NCI-H1417 (cell line): ENCODE measurements around the gene AKR1C1.
"Not testable (repeated sequence)": the region's sequence is repeated elsewhere in the genome, so short reads cannot be mapped to it uniquely, and the experiment has no call there.

Experiments
- DNase-seq, 3 experiments: peaks; one replicate each; lab custom pipeline; 2025; lab: John Stamatoyannopoulos, UW

AKR1C1 gene

GRCh38 chr10:4962876-4963814, at the start of gene AKR1C1:
Gene AKR1C1, plus strand, starts transcription at chr10:4963415. Its CDS starts 30 bp downstream, at chr10:4963445.
- peak in 1 of 3 experiments; percentile 10 for DNase-seq

- no peak for DNase-seq
Measured at GRCh38 chr10:4914213-4914850, 48.9 kb upstream of the AKR1C1 start.

GRCh38 chr10:4916086-4916716, 47.0 kb upstream of the AKR1C1 start:
- no peak for DNase-seq

- DNase-seq: no peak
Measured at GRCh38 chr10:4918236-4918635, 45.0 kb upstream of the AKR1C1 start.

- not testable (repeated sequence) for DNase-seq
Measured at GRCh38 chr10:4924482-4924881, 38.7 kb upstream of the AKR1C1 start.

- no peak for DNase-seq
Measured at GRCh38 chr10:4926400-4926799, 36.8 kb upstream of the AKR1C1 start.

GRCh38 chr10:4931587-4931986, 31.6 kb upstream of the AKR1C1 start:
- no peak for DNase-seq

DNA sequence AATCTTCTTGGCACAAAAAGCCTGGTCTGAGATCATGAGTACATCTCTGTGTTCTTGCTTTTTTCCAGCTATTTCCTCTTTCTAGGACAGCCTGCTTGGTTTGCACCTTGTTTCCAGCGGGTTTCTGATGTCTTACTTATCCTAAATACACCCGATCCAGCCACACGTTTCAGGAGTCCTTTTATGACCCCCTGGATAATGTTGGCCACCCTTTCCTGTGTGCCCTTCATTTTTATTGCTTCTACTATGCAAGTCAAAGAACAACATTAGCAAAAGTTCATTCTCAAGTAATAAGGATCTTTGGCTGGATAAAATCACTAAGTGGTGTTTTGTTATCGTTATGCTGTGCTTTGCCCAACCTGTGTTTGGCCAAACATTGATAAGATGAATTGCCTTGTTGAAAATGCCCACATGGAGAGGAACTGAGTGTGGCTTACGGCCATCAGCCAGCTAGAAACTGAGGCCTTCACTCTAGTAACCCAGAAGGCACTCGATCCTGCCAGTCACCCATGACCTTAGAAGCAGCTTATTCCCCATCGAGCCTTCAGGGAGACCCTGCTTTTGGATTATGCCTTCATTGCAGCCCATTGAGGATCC, 28.7 kb upstream of the AKR1C1 start:
- no peak for DNase-seq

DNA sequence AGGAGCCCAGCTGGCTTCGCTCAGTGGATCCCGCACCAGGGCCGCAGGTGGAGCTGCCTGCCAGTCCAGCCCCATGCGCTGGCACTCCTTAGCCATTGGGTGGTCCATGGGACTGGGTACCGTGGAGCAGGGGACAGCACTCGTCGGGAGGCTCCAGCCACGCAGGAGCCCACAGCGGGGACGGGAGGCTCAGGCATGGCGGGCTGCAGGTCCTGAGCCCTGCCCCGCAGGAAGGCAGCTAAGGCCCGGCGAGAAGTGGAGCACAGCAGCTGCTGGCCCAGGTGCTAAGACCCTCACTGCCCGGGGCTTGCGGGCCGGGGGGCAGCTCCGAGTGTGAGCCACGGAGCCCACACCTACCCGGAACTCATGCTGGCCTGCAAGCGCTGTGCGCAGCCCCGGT, 25.9 kb upstream of the AKR1C1 start:
- DNase-seq: no peak

DNA sequence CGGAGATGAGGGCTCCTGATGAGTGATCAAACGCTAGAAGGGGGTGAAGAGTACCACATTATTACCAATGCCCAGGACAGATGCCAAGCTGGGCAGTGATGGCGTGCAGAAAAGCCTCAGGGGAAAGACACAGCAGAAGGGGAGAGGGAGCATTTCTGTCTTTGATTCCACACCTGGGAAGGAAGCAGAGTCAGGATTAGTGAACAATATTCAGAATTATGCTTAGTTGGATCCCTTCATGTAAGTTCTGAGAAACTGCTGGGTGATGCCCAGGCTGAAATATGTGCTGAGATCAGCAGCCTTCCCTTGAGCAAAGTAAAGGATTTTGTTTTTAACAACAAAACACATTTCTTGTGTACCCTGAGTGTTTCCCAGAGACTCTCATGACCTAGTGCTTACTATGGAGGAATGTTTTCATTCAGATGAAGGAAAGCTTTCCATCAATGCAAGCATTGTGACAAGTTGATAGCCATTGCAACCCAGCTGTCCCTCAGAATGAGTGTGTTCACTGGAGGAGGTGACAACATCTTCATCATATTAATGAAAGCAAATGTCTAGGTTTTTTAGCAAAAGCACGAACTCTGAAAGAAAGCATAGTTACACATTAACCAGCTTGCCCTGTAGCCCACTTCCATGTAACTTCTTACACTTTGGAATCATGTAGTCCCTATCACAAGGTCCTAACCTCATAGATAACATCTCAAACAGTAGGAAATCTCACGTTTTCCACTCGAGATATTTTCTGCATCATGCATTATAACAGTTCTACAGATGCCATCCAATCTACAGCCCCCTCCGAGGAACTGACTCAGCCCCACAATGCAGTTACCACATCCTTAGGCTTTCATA, 23.8 kb upstream of the AKR1C1 start:
- no peak for DNase-seq

- not testable (repeated sequence) for DNase-seq
Measured at GRCh38 chr10:4940073-4940428, 23.2 kb upstream of the AKR1C1 start.

DNA sequence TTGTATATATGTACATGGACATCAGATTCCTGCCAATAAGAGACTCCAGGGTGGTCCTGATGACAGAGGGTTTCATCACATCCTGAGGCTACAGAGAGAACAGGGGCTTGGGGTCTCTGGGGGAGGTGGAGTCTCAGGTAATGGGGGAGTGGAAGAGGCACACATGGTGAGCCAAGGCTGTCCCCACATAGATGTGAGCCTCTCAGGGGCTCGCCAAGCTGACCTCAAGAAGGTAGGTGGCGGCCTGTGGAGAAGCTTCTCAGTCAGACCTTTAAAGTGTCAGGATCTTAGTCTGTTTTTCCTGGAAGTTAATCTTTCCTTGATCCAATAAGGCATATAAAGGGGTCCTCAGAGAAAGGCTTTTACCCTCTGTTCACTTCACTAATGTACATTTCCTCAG, 22.3 kb upstream of the AKR1C1 start:
- DNase-seq: not testable (repeated sequence)

DNA sequence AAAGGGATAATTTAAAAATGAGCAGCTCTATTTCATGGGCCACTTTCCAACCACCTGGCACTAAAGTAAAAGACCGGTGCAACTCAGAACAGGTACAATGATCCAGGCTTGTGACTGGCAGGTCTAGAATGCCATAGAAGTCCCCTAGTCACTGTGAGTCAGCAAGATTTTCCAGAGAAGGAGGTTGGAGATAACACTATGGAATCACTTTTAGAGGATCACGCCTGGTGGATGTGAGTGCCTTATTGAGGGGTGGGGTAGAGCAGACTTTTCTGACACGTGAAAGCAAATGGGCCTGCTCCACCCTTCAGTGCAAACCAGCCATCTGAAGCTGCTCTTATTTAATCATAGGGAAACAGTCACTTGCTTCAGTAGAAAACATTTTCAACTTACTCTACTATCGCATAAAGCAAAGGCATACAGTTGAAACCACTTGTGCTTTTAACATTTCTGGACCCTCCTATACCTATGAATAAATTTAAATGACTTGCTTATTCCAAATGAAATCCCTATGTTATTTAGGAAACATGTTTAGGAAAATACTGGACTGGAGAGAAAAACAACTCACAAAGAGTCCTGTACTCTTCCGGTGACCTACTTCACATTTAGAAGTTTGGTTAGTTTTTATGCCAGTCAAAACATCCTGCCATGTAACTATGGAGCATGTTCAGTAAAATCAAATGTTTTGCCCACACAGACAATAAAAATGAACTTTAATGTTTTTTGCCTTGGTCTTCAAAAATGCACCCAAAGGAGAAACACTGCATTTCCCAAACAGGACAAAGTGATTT, 21.5 kb upstream of the AKR1C1 start:
- peak in 2 of 3 experiments; percentile 6 to 47 for DNase-seq

DNA sequence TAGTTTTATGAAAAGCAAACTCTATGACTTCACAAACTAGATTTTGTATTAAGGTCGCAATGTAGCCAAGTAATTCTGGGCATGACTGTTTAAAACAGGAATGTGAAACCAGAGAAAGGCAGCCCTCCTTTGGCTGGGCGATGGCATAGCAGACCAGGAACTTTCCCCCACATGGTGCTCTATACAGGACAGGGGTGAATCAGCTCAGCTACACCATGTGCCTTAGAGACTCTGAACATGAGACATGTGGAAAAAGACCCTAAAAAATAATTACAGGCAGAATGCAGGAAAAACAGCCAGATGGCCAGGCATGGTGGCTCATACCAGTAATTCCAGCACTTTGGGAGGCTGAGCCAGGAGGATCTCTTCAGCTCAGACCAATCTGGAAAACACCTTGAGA, 20.3 kb upstream of the AKR1C1 start:
- DNase-seq: not testable (repeated sequence)

DNA sequence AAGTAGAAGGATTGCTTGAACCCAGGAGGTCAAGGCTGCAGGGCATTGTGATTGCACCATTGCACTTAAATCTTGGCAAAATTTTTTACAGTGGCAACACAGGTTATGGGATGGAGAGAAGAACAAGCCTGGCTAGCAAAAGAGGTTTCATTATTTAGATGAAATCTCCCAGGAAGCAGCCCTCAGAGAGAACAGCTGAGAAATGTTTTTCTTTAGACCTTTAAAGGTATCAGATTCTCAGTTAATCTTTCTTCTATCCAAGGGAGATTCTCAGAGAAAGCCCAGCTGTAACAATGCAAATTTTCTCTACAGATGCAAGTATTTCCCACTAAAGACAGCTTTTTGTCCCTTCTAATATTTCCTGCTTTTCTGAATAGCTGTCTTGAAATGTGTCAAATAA, 19.8 kb upstream of the AKR1C1 start:
- not testable (repeated sequence) for DNase-seq

DNA sequence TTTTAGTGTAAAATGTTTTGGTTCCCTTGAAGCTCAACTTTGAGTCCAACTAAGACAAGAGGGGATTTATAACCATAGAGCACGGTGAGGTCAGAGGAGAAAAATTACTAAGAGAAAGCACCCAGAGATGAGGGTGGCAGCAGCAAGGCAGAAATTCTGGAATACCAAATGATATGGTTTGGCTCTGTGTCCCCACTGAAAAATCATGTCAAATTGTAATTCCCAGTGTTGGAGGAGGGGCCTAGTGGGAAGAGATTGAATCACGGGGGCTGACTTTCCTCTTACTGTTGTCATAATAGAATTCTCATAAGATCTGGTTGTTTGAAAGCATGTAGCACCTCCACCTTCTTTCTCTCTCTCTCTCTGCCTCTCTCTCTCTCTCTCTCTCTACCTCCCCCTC, 19.4 kb upstream of the AKR1C1 start:
- no peak for DNase-seq

DNA sequence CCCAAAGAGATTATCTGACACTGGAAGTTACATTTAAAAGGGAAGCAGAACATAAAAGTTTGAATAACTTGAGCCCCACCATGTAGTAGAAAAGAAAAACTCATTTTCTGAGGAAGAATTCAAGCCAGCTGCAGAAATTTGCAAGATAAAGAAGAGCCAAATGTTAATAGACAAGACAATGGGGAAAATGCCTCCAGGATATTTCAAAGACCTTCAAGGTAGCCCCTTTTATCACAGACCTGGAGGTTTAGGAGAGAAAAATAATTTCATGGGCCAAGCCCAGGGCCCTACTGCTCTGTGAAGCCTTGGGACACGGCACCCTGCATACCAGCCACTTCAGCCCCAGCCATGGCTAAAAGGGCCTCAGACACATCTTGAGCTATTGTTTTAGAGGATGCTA, 18.4 kb upstream of the AKR1C1 start:
- DNase-seq: no peak

GRCh38 chr10:4945766-4946717, 17.2 kb upstream of the AKR1C1 start:
- no peak for DNase-seq

DNA sequence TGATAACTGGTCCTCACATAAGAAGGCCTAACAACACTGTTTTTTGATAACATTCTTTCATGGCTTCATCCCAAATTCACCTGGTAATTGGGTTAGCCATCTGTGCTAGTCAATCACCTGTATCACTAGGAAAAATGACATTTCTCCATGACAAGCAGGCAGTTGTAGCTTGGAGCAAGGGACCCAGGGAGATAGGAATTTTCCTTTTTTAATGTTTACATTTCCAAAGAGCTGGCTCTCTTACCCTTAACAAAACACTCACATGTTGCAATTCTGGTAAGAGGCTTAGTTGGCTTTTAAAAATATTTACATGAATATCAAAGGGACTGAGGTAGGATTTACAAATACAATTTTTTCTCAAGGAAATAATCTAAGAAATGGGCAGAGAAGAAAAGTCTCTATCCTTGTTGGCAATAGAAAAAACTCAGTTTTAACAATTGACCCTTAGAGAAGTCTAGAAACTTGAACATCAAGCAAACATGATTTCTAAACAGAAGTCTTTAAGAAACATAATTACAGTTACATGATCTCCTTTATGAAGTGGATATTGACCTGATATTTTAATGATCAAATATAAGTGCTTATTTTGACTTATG, 16.1 kb upstream of the AKR1C1 start:
- no peak for DNase-seq
